ENCODE results near the gene GGN. TPM values are rescaled to one million over a fixed set of nuclear protein-coding genes. Genes with fewer than 3 reads are reported as not detected.

GGN gene
- total and polyA plus RNA-seq, 9 of the 15 experiments (the other 6 are each of a cell fraction or from before 2014, with no cell fraction given): 0.15 to 0.33 TPM; not detected in 7

DNA sequence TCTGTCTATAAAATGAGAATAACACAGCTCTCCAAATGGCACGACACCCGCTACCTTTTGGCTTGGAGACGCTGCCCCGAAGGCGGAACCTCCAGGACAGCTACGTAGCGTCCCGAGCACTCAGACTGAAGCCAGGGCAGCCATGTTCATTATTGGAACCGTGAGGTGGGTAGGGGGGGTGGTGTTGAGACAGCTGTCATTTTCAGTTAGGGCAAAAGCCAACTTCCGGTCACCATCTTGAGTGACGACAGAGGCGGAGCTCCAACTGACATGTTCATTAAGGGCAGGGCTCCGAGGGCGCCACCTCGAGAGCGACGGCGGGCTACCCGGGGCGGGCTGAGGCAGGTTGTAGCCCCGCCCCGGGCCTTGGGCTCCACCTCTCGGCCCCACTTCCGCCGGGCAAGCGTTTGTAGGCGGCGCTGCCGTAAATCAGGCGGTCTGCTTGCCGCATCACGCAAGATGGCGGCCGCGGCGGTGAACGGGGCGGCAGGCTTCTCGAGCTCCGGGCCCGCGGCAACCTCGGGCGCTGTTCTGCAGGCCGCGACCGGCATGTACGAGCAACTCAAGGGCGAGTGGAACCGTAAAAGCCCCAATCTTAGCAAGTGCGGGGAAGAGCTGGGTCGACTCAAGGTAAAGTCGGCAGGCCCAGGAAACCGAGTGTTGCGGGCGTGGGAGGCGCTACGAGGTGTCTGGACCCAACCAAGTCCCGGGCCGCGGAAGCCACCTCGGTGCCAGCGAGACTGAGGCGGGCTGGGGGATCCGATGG is 13.3 kb downstream of the GGN start, which contains the start of gene PSMD8 (continued):
- TF ChIP-seq MAFK (IDR thresholded peaks at IDR 0.05; ENCODE audit: low read length) (no peak), RBM17 (IDR thresholded peaks at IDR 0.05; ENCODE audit: borderline replicate concordance, low read depth, low read length) (no peak), HSF4 (CRISPR knock-in tag; IDR thresholded peaks at IDR 0.05; ENCODE audit: borderline replicate concordance) (no peak), RAD21 (CRISPR knock-in tag; conservative IDR thresholded peaks at IDR 0.05 in 1 of 2, IDR thresholded peaks at IDR 0.05 in 1 of 2) (no peak), ESRRB (CRISPR knock-in tag; IDR thresholded peaks at IDR 0.05; ENCODE audit: borderline replicate concordance) (no peak), THRAP3 (IDR thresholded peaks at IDR 0.05; ENCODE audit: borderline replicate concordance) (no peak), ZNF23 (CRISPR knock-in tag; IDR thresholded peaks at IDR 0.05) (no peak), ZKSCAN1 (IDR thresholded peaks at IDR 0.05; ENCODE audit: low read depth, low read length) (peak; percentile 43), MCM5 (IDR thresholded peaks at IDR 0.05; ENCODE audit: low read depth) (no peak), CHD4 (IDR thresholded peaks at IDR 0.05; ENCODE audit: insufficient read depth, insufficient replicate concordance, low read depth, low read length, poor library complexity, severe bottlenecking) (no peak), NELFE (IDR thresholded peaks at IDR 0.05; ENCODE audit: insufficient read depth, insufficient read length) (no peak), PCBP1 (IDR thresholded peaks at IDR 0.05; ENCODE audit: low read depth, low read length, poor library complexity, severe bottlenecking) (peak; percentile 43), GABPB1 (CRISPR knock-in tag; IDR thresholded peaks at IDR 0.05) (peak; percentile 97), CC2D1A (IDR thresholded peaks at IDR 0.05) (no peak), ZEB2 (IDR thresholded peaks at IDR 0.05) (no peak)
- TF ChIP-seq, protein P1, sequence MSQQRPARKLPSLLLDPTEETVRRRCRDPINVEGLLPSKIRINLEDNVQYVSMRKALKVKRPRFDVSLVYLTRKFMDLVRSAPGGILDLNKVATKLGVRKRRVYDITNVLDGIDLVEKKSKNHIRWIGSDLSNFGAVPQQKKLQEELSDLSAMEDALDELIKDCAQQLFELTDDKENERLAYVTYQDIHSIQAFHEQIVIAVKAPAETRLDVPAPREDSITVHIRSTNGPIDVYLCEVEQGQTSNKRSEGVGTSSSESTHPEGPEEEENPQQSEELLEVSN (IDR thresholded peaks at IDR 0.05; ENCODE audit: borderline replicate concordance in 1 of 2, extremely low read depth in 1 of 2, insufficient read depth in 1 of 2, insufficient read length in 1 of 2, low read depth in 1 of 2, low read length in 1 of 2, poor library complexity in 1 of 2, severe bottlenecking in 1 of 2): peak; percentile 15 to 44
- TF ChIP-seq, protein P2, sequence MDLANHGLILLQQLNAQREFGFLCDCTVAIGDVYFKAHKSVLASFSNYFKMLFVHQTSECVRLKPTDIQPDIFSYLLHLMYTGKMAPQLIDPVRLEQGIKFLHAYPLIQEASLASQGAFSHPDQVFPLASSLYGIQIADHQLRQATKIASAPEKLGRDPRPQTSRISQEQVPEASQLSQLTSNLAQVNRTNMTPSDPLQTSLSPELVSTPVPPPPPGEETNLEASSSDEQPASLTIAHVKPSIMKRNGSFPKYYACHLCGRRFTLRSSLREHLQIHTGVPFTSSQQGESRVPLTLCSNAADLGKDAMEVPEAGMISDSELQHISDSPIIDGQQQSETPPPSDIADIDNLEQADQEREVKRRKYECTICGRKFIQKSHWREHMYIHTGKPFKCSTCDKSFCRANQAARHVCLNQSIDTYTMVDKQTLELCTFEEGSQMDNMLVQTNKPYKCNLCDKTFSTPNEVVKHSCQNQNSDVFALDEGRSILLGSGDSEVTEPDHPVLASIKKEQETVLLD (IDR thresholded peaks at IDR 0.05): peak; percentile 74
- TF ChIP-seq, protein P3, sequence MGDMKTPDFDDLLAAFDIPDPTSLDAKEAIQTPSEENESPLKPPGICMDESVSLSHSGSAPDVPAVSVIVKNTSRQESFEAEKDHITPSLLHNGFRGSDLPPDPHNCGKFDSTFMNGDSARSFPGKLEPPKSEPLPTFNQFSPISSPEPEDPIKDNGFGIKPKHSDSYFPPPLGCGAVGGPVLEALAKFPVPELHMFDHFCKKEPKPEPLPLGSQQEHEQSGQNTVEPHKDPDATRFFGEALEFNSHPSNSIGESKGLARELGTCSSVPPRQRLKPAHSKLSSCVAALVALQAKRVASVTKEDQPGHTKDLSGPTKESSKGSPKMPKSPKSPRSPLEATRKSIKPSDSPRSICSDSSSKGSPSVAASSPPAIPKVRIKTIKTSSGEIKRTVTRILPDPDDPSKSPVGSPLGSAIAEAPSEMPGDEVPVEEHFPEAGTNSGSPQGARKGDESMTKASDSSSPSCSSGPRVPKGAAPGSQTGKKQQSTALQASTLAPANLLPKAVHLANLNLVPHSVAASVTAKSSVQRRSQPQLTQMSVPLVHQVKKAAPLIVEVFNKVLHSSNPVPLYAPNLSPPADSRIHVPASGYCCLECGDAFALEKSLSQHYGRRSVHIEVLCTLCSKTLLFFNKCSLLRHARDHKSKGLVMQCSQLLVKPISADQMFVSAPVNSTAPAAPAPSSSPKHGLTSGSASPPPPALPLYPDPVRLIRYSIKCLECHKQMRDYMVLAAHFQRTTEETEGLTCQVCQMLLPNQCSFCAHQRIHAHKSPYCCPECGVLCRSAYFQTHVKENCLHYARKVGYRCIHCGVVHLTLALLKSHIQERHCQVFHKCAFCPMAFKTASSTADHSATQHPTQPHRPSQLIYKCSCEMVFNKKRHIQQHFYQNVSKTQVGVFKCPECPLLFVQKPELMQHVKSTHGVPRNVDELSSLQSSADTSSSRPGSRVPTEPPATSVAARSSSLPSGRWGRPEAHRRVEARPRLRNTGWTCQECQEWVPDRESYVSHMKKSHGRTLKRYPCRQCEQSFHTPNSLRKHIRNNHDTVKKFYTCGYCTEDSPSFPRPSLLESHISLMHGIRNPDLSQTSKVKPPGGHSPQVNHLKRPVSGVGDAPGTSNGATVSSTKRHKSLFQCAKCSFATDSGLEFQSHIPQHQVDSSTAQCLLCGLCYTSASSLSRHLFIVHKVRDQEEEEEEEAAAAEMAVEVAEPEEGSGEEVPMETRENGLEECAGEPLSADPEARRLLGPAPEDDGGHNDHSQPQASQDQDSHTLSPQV (IDR thresholded peaks at IDR 0.05): no peak
- TF ChIP-seq, protein P4, sequence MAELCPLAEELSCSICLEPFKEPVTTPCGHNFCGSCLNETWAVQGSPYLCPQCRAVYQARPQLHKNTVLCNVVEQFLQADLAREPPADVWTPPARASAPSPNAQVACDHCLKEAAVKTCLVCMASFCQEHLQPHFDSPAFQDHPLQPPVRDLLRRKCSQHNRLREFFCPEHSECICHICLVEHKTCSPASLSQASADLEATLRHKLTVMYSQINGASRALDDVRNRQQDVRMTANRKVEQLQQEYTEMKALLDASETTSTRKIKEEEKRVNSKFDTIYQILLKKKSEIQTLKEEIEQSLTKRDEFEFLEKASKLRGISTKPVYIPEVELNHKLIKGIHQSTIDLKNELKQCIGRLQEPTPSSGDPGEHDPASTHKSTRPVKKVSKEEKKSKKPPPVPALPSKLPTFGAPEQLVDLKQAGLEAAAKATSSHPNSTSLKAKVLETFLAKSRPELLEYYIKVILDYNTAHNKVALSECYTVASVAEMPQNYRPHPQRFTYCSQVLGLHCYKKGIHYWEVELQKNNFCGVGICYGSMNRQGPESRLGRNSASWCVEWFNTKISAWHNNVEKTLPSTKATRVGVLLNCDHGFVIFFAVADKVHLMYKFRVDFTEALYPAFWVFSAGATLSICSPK (IDR thresholded peaks at IDR 0.05; ENCODE audit: borderline replicate concordance): no peak

Measured in K562 (cell line).